SU-DHL-6 (cell line): ENCODE measurements around the gene TMEM120A.
A peak's percentile ranks its signal among the peaks of the same experiment; 100 is the strongest.

Experiments used
- H2AFZ ChIP-seq: fragments of 200-600 bp; sonication (generic); 2 replicates; pipeline ENCODE4 v1.6.1; 2014; ENCODE audit warnings: low read depth, mild to moderate bottlenecking, moderate library complexity, mixed read lengths, antibody characterized with exemption, low read length; ENCODE audit not compliant: severe bottlenecking
- H3F3A ChIP-seq: fragments of 200-600 bp; shearing (Covaris generic); 2 replicates; pipeline ENCODE4 v1.6.0; 2016; ENCODE audit warnings: antibody characterized with exemption, mild to moderate bottlenecking; ENCODE audit not compliant: insufficient read depth
- H3K27ac ChIP-seq: fragments of 200-600 bp; sonication (generic); 2 replicates; pipeline ENCODE4 v1.5.1; 2016; ENCODE audit warnings: low read depth, mild to moderate bottlenecking, low read length, moderate library complexity, mixed read lengths
- H3K27me3 ChIP-seq: fragments of 200-600 bp; sonication (generic), shearing (Covaris generic); 2 replicates; pipeline ENCODE4 v1.6.0; 2014; ENCODE audit warnings: mild to moderate bottlenecking, low read length
- H3K36me3 ChIP-seq: fragments of 200-600 bp; sonication (generic); 2 replicates; pipeline ENCODE4 v1.6.1; 2014; ENCODE audit warnings: mild to moderate bottlenecking, low read length, mixed read lengths
- H3K4me2 ChIP-seq: fragments of 300-600, 200-600 bp; shearing (Covaris generic), sonication (generic); 2 replicates; pipeline ENCODE4 v1.6.0; 2014; ENCODE audit warnings: low read length, low read depth, mild to moderate bottlenecking; ENCODE audit not compliant: poor library complexity, severe bottlenecking
- H3K4me3 ChIP-seq: fragments of 200-600 bp; sonication (generic); 2 replicates; pipeline ENCODE4 v1.5.1; 2014; ENCODE audit warnings: antibody characterized with exemption, low read length, mild to moderate bottlenecking, mixed read lengths; ENCODE audit not compliant: insufficient read depth, poor library complexity, severe bottlenecking
- H3K79me2 ChIP-seq: fragments of 200-600 bp; sonication (generic); 2 replicates; pipeline ENCODE4 v1.6.1; 2014; ENCODE audit warnings: mild to moderate bottlenecking, low read length, moderate library complexity; ENCODE audit not compliant: insufficient read depth
- H3K9ac ChIP-seq: fragments of 200-600 bp; sonication (generic); 2 replicates; pipeline ENCODE4 v1.7.0; 2014; ENCODE audit warnings: mild to moderate bottlenecking, low read length
- H3K9me2 ChIP-seq: fragments of 200-600 bp; sonication (generic); replicated peaks from 2 replicates; pipeline ENCODE4 v1.6.1; 2014; ENCODE audit warnings: low read length; ENCODE audit not compliant: insufficient read depth
- H3K9me3 ChIP-seq: fragments of 200-600 bp; sonication (generic); 2 replicates; pipeline ENCODE4 v1.6.1; 2014; ENCODE audit warnings: low read length, mixed read lengths; ENCODE audit not compliant: insufficient read depth
- H4K20me1 ChIP-seq: fragments of 200-600 bp; sonication (generic); 2 replicates; pipeline ENCODE4 v1.6.1; 2014; ENCODE audit warnings: low read depth, mild to moderate bottlenecking, antibody characterized with exemption, low read length, moderate library complexity, mixed read lengths
- CTCF ChIP-seq: fragments of 200-600 bp; sonication (generic); IDR thresholded peaks from one replicate; pipeline ENCODE4 v1.5.1; 2017; ENCODE audit warnings: antibody characterized with exemption, mild to moderate bottlenecking, low read length, moderate library complexity; ENCODE audit not compliant: insufficient read depth, poor library complexity, severe bottlenecking
- EZH2phosphoT487 ChIP-seq: fragments of 200-600 bp; sonication (generic), shearing (Covaris generic); conservative IDR thresholded peaks from 2 replicates; pipeline ENCODE4 v1.6.1; 2018; ENCODE audit warnings: mild to moderate bottlenecking, antibody characterized with exemption, low read length, moderate library complexity, mixed read lengths

Gene TMEM120A

GRCh38 chr7:75948179-75948578, 46.2 kb downstream of the TMEM120A start:
- H3K9me3 ChIP-seq: no peaks in the 10 kb centered on the region
- H2AFZ ChIP-seq: no peak overlapping the region
- H3K27ac ChIP-seq: no peak overlapping the region
- no peak overlapping the region for H3K4me3 ChIP-seq
- H3K27me3 ChIP-seq: no peaks in the 10 kb centered on the region
- H4K20me1 ChIP-seq: no peaks in the 10 kb centered on the region
- H3K36me3 ChIP-seq: no peaks in the 10 kb centered on the region
- no peak overlapping the region for H3K9ac ChIP-seq
- no peaks in the 10 kb centered on the region for H3K79me2 ChIP-seq
- TF ChIP-seq CTCF: no peak
- TF ChIP-seq EZH2phosphoT487: no peak
- 0 out of 2 replicates have a peak, but pooled peaks cover 9% of the 10 kb centered on the region for H3F3A ChIP-seq
- no peaks in the 10 kb centered on the region for H3K9me2 ChIP-seq
- H3K4me2 ChIP-seq: no peak overlapping the region

GRCh38 chr7:75946207-75946855, 48.1 kb downstream of the TMEM120A start:
- Histone ChIP-seq H3K79me2 (no peaks in the 10 kb centered on the region), H3K4me3 (no peak overlapping the region), H3K27ac (peak overlapping the region; percentile 38)

GRCh38 chr7:75945297-75946168, 48.9 kb downstream of the TMEM120A start:
- Histone ChIP-seq H3K9me2 (no peaks in the 10 kb centered on the region), H3K36me3 (no peaks in the 10 kb centered on the region), H3K4me2 (no peak overlapping the region), H3K9ac (no peak overlapping the region), H3K4me3 (no peak overlapping the region), H3K27me3 (no peaks in the 10 kb centered on the region), H3K79me2 (no peaks in the 10 kb centered on the region), H3K9me3 (no peaks in the 10 kb centered on the region), H2AFZ (no peak overlapping the region), H4K20me1 (no peaks in the 10 kb centered on the region), H3F3A (0 out of 2 replicates have a peak, but pooled peaks cover 9% of the 10 kb centered on the region), H3K27ac (peak overlapping the region; percentile 38; the same call in 1 of the 2 replicates)
- TF ChIP-seq EZH2phosphoT487 (no peak), CTCF (no peak)

More at GRCh38 chr7:75946207-75946855, 48.1 kb downstream of the TMEM120A start:
- Histone ChIP-seq H3F3A (0 out of 2 replicates have a peak, but pooled peaks cover 9% of the 10 kb centered on the region), H4K20me1 (no peaks in the 10 kb centered on the region), H3K9me2 (no peaks in the 10 kb centered on the region), H3K9ac (no peak overlapping the region), H3K9me3 (no peaks in the 10 kb centered on the region), H2AFZ (no peak overlapping the region), H3K4me2 (no peak overlapping the region), H3K27me3 (no peaks in the 10 kb centered on the region), H3K36me3 (no peaks in the 10 kb centered on the region)
- TF ChIP-seq CTCF (no peak), EZH2phosphoT487 (no peak)
